HepG2 (cell line): Measurements from ENCODE around the gene ARHGEF40. TPM values are rescaled to one million over a fixed set of nuclear protein-coding genes. Genes with fewer than 3 reads are reported as not detected.

ENCODE experiments used
- ATF1 ChIP-seq: IDR thresholded peaks from 2 replicates; pipeline ENCODE4 v1.6.1; 2016; ENCODE audit warnings: mild to moderate bottlenecking, control low read depth
- ATF6 ChIP-seq: sonication (generic); formaldehyde crosslinking; conservative IDR thresholded peaks from 2 replicates; pipeline ENCODE4 v1.4.0; 2020; ENCODE audit warnings: missing genetic modification reagents
- ETS1 ChIP-seq: sonication (generic); formaldehyde crosslinking; IDR thresholded peaks from 2 replicates; pipeline ENCODE4 v1.4.0; 2020; ENCODE audit warnings: missing genetic modification reagents
- HCFC1 ChIP-seq: fragments of 150-350 bp; IDR thresholded peaks from 2 replicates; pipeline ENCODE4 v1.6.1; 2014; ENCODE audit warnings: low read depth, low read length
- HDAC2 ChIP-seq: sonication (generic); formaldehyde crosslinking; IDR thresholded peaks from 2 replicates; pipeline ENCODE4 v1.4.0; 2020; ENCODE audit warnings: missing genetic modification reagents
- IKZF4 ChIP-seq: sonication (generic); formaldehyde crosslinking; IDR thresholded peaks from 2 replicates; pipeline ENCODE4 v1.5.1; 2020; ENCODE audit warnings: borderline replicate concordance, mild to moderate bottlenecking, low read depth, missing genetic modification reagents; ENCODE audit errors: not compliant biosample characterization
- ISL2 ChIP-seq: sonication (generic); formaldehyde crosslinking; IDR thresholded peaks from 2 replicates; pipeline ENCODE4 v1.5.0; 2020; ENCODE audit warnings: missing genetic modification reagents
- JARID2 ChIP-seq: sonication (generic); formaldehyde crosslinking; IDR thresholded peaks from 2 replicates; pipeline ENCODE4 v1.8.1; 2023; ENCODE audit warnings: missing genetic modification reagents, inconsistent platforms; ENCODE audit not compliant: insufficient replicate concordance
- MAFK ChIP-seq, 2 experiments: IDR thresholded peaks in 1 of 2; conservative IDR thresholded peaks in 1 of 2; 2 replicates each; pipeline ENCODE4 v1.6.1; 2011; ENCODE audit warnings: improper control_type of control experiment in 2 of 2, low read length in 2 of 2
- PAF1 ChIP-seq: IDR thresholded peaks from 2 replicates; pipeline ENCODE4 v1.6.1; 2016; ENCODE audit warnings: missing genetic modification reagents, missing compliant biosample characterization
- PBX2 ChIP-seq: IDR thresholded peaks from 2 replicates; pipeline ENCODE4 v1.6.1; 2016; ENCODE audit warnings: control low read depth
- PRDM15 ChIP-seq: sonication (generic); formaldehyde crosslinking; IDR thresholded peaks from 2 replicates; pipeline ENCODE4 v1.4.0; 2020; ENCODE audit warnings: missing genetic modification reagents
- THAP11 ChIP-seq: IDR thresholded peaks from 2 replicates; pipeline ENCODE4 v1.6.1; 2016; ENCODE audit warnings: missing biosample characterization, missing genetic modification reagents
- TRIM22 ChIP-seq: fragments of 450-650 bp; IDR thresholded peaks from 2 replicates; pipeline ENCODE4 v1.6.1; 2017
- YEATS2 ChIP-seq: sonication (generic); formaldehyde crosslinking; IDR thresholded peaks from 2 replicates; pipeline ENCODE4 v1.4.0; 2020; ENCODE audit warnings: missing genetic modification reagents, borderline replicate concordance
- ZNF232 ChIP-seq: sonication (generic); formaldehyde crosslinking; IDR thresholded peaks from 2 replicates; pipeline ENCODE4 v1.4.0; 2020; ENCODE audit warnings: missing genetic modification reagents, borderline replicate concordance
- ZNF652 ChIP-seq: IDR thresholded peaks from 2 replicates; pipeline ENCODE4 v1.6.1; 2016; ENCODE audit warnings: low read depth, borderline replicate concordance
- ZNF800 ChIP-seq: sonication (generic); formaldehyde crosslinking; IDR thresholded peaks from 2 replicates; pipeline ENCODE4 v1.4.0; 2020; ENCODE audit warnings: missing genetic modification reagents
- polyA plus RNA-seq, 8 experiments: library from polyadenylated mRNA; depleted of rRNA in 3 of 8; stranded (reverse) in 7 of 8; unstranded in 1 of 8; fragments of >200 nt; fragmentation: Illumina TruSeq in 4 of 8; extraction: Trizol in 4 of 8; gene quantifications; 2 replicates each; pipeline versions ENCODE4 v1.2.1 to v1.2.3, GENCODE V29; 2011 to 2016; ENCODE audit warnings: low read depth in 4 of 8, missing spikeins in 1 of 8, mixed read lengths in 1 of 8; ENCODE audit not compliant: insufficient read depth in 1 of 8
- total RNA-seq, 5 experiments: library from RNA; depleted of rRNA; stranded (reverse); fragments of >200 nt; fragmentation: Illumina TruSeq; extraction: Trizol; gene quantifications; 2 replicates each; pipeline ENCODE4 v1.2.3, GENCODE V29; 2016; ENCODE audit warnings: low read depth in 1 of 5

The ARHGEF40 gene
- total and polyA plus RNA-seq, 2 of the 13 experiments (the other 11 are each of a cell fraction or from before 2014, with no cell fraction given) = 28.1 to 78.1 TPM

GRCh38 chr14:21055432-21056117 is 14.5 kb upstream of the ARHGEF40 start (continued):
- TF ChIP-seq HDAC2 (CRISPR knock-in tag) = peak; percentile 95
- TF ChIP-seq TRIM22 = no peak
- TF ChIP-seq ZNF652 = peak; percentile 88
- peak; percentile 13; the same call in 1 of the 2 replicates for TF ChIP-seq PBX2 (CRISPR knock-in tag)
- 0 out of 2 replicates have a peak, but pooled peaks have one; percentile 21 for TF ChIP-seq ZNF800 (CRISPR knock-in tag)
- peak; percentile 83; the same call in 1 of the 2 replicates for TF ChIP-seq YEATS2
- TF ChIP-seq PRDM15 (CRISPR knock-in tag) = 0 out of 2 replicates have a peak, but pooled peaks have one; percentile 58
- 0 out of 2 replicates have a peak, but pooled peaks have one; percentile 73 for TF ChIP-seq ZNF232
- TF ChIP-seq HCFC1 = no peak
- no peak for TF ChIP-seq PAF1 (CRISPR knock-in tag)
- no peak for TF ChIP-seq MAFK (conservative IDR thresholded peaks at IDR 0.05 in 1 of 2, IDR thresholded peaks at IDR 0.05 in 1 of 2; ENCODE audit: low read length in 2 of 2)
- peak; percentile 66 for TF ChIP-seq IKZF4
- no peak for TF ChIP-seq JARID2 (CRISPR knock-in tag)
- peak; percentile 77 for TF ChIP-seq ISL2
- peak; percentile 79 for TF ChIP-seq THAP11 (CRISPR knock-in tag)
- 0 out of 2 replicates have a peak, but pooled peaks have one; percentile 52 for TF ChIP-seq ATF6
- TF ChIP-seq ETS1 (CRISPR knock-in tag) = peak; percentile 95
- TF ChIP-seq ATF1 (CRISPR knock-in tag) = no peak
